SK-N-MC (cell line): Measurements from ENCODE around the gene CFAP57.

Experiments used
- EZH2 ChIP-seq: fragments of 200-600 bp; sonication (generic); IDR thresholded peaks from one replicate; pipeline ENCODE4 v1.6.1; 2017; ENCODE audit warnings: antibody characterized with exemption
- POLR2AphosphoS5 ChIP-seq: IDR thresholded peaks from 2 replicates; pipeline ENCODE4 v1.6.1; 2012; ENCODE audit warnings: mild to moderate bottlenecking, low read depth, low read length, borderline replicate concordance

DNA sequence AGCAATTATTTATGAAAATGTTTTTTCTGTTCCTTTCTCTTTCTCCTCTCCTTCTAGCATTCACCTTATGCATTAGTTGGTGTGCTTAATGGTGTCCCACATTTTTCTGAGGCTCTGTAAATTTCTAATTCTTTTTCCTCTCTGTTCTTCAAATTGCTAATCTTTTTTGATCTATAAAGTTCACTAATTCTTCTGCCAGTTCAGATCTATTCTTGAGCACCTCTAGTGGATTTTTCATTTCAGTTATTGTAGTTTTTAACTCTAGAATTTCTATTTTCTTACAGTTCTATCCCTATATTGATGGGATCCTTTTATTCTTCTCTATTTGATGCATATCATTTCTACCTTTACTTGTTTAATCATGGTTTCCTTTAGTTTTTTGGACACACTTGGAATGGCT, 22.4 kb downstream of the CFAP57 start:
- TF ChIP-seq POLR2AphosphoS5, result no peak
- TF ChIP-seq EZH2, result no peak
